Ovary (tissue), 9 donors: ENCODE results near the gene HIVEP3. TPM values are rescaled to one million over a fixed set of nuclear protein-coding genes. Genes with fewer than 3 reads are reported as not detected.

Experiments used
- DNase-seq, 5 donors: peaks; one replicate each; pipeline ENCODE4 v3.0.0-alpha.2; 2019 to 2020
- H3K27ac ChIP-seq, 2 donors: fragments of 200-600 bp; one replicate each; pipeline versions ENCODE4 v1.5.1 to v1.8.0; 2019 to 2022
- H3K27me3 ChIP-seq: fragments of 200-600 bp; one replicate; pipeline ENCODE4 v1.8.0; 2022
- H3K36me3 ChIP-seq: fragments of 200-600 bp; sonication (generic); one replicate; pipeline ENCODE4 v1.5.1; 2019
- H3K4me1 ChIP-seq: one replicate; pipeline ENCODE4 v1.8.1; 2013; ENCODE audit warnings: mild to moderate bottlenecking, moderate library complexity; ENCODE audit not compliant: insufficient read depth
- H3K4me3 ChIP-seq: fragments of 200-600 bp; sonication (generic); one replicate; pipeline ENCODE4 v1.5.1; 2017
- H3K9me3 ChIP-seq, 2 donors: fragments of 200-600 bp in 1 of 2; sonication (generic) in 1 of 2; one replicate each; pipeline versions ENCODE4 v1.5.1 to v1.8.1; 2013 to 2019; ENCODE audit warnings: mild to moderate bottlenecking in 1 of 2, moderate library complexity in 1 of 2
- EP300 ChIP-seq: sonication (generic); formaldehyde crosslinking; IDR thresholded peaks from one replicate; pipeline ENCODE4 v1.6.1; 2017; ENCODE audit warnings: antibody characterized with exemption
- POLR2A ChIP-seq: fragments of 450-650 bp; IDR thresholded peaks from one replicate; pipeline ENCODE4 v1.6.1; 2017; ENCODE audit warnings: antibody characterized with exemption, mild to moderate bottlenecking, moderate library complexity
- WGBS, 3 donors: extraction: QIAGEN DNeasy Blood & Tissue Kit in 1 of 3; methylation state at CpG; one replicate each; pipeline versions ENCODE4 v1.1.5 to v1.1.7; 2013 to 2017; 5-methylcytosine and 5-hydroxymethylcytosine counted together
- intact Hi-C, 4 donors: fragments of 100-400 bp; cut with DNase I; formaldehyde crosslinking; loops; one replicate each; pipeline versions ENCODE4 v1.11.0 to v1.15.1; 2022 to 2023
- polyA plus RNA-seq, 2 donors: library from polyadenylated mRNA; stranded (reverse); fragments of 200-250 nt in 1 of 2; fragments of 350-450 nt in 1 of 2; fragmentation: Illumina TruSeq in 1 of 2; extraction: RNeasy Lipid Tissue Mini Kit (QIAGEN cat#74804) in 1 of 2; gene quantifications; one replicate each; pipeline ENCODE4 v1.2.3, GENCODE V29; 2013 to 2014
- total RNA-seq, 7 donors: library from RNA; depleted of rRNA in 2 of 7; stranded (reverse); fragments of >200 nt in 2 of 7; fragmentation: NEBNext Ultra II Directional in 3 of 7; extraction: Animal tissue kit (Norgen Biotek cat#: 25700) in 3 of 7; gene quantifications; one replicate each; pipeline versions ENCODE4 v1.1.0 to v1.2.4, GENCODE V29; 2016 to 2023
- TF ChIP-seq, protein P1 (sequence below), 3 donors: fragments of 450-650 bp in 2 of 3; fragments of 200-600 bp in 1 of 3; IDR thresholded peaks; one replicate each; pipeline versions ENCODE4 v1.5.1 to v1.8.0; 2016 to 2022; ENCODE audit warnings: antibody characterized with exemption in 3 of 3, mild to moderate bottlenecking in 1 of 3
- donor health status: DM: no; HTN: no; CAD: no; lungs with moderate emphysema.
- donor health status: DM: no; HTN: no; CAD: no.
- donor health status: Bipolar disorder and iron deficiency.
- donor health status: DM: yes; HTN: yes; CAD: no.
- donor health status: DM: no; HTN: no; CAD: no.
- donor health status: DM: yes; HTN: yes; CAD: no.

HIVEP3 gene
- total and polyA plus RNA-seq, 9 donors = 3.0 to 7.5 (median 5.2) TPM

DNA sequence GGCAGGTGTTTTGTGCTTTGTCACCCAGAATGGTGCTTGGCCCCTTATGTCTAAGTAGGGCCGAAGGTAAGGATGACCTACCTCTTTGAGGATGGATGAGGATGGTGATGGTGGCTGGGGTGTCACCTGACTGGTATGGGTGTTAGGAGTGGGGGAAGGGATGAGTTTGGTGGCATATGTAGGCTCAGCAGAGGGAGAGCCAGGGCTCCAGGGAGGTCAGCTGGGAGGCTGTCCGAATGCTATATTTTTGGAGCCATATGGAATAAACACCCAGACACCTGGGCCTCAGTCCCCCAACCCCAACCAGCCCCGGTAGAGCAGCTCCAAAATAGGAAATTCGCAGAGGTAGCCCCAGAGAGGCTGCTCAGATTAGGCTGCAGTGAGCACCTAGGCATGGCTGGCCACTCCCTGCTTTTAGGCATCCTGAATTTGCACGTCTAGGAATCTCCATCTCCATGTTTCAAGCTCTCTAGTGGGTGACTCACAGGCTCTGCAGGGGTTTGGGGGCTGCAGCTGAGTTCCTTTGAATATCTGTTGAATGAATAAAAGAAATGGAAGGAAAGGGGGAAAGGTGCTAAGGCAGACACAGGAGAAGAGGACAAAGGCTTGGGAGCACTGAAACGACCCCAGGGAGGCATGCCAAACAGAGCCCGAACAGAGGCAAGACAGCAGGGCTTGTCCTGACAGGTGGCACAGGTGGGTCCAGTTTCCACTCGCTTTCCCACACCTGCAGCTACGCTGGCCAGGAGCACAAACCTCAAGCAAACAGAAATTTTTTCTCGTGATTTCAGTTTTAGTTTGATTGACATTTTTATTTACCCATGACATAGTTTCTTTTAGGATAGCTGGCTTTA is 299.0 kb downstream of the HIVEP3 start:
- WGBS, 3 donors = 87 to 92% (median 88%) methylated on average over 10 of the region's 10 CpGs
- intact Hi-C loops = no loop called here
- Histone ChIP-seq H3K9me3 (no peaks in the 10 kb centered on the region), H3K27ac (no peak overlapping the region), H3K4me1 (no peaks in the 10 kb centered on the region), H3K4me3 (no peak overlapping the region), H3K36me3 (no peaks in the 10 kb centered on the region), H3K27me3 (no peaks in the 10 kb centered on the region)
- no peak for TF ChIP-seq POLR2A
- no peak for TF ChIP-seq EP300
- TF ChIP-seq, protein P1, sequence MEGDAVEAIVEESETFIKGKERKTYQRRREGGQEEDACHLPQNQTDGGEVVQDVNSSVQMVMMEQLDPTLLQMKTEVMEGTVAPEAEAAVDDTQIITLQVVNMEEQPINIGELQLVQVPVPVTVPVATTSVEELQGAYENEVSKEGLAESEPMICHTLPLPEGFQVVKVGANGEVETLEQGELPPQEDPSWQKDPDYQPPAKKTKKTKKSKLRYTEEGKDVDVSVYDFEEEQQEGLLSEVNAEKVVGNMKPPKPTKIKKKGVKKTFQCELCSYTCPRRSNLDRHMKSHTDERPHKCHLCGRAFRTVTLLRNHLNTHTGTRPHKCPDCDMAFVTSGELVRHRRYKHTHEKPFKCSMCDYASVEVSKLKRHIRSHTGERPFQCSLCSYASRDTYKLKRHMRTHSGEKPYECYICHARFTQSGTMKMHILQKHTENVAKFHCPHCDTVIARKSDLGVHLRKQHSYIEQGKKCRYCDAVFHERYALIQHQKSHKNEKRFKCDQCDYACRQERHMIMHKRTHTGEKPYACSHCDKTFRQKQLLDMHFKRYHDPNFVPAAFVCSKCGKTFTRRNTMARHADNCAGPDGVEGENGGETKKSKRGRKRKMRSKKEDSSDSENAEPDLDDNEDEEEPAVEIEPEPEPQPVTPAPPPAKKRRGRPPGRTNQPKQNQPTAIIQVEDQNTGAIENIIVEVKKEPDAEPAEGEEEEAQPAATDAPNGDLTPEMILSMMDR (IDR thresholded peaks at IDR 0.05) = no peak
- no peak for DNase-seq

DNA sequence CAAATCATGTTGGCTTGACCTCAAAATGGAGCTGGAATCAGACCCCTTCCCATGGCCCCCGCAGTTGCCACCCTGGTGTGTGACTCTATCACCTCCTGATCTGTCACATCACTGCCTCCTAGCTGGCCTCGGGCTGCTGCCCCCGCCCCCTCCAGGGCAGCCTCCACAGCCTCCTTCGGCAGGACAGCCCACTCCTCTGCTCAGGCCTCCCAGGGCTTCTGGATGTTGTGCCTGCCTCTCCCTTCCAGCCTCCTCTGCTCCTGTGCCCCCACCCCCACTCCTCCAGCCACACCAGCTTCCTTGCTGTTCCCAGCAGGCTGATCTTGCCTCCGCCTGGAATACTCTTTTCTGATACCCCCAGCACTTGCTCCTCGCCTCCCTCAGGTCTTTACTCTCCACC is 299.9 kb downstream of the HIVEP3 start:
- TF ChIP-seq EP300 = no peak
- no peak for TF ChIP-seq POLR2A
- TF ChIP-seq, protein P1 (IDR thresholded peaks at IDR 0.05) = no peak

DNA sequence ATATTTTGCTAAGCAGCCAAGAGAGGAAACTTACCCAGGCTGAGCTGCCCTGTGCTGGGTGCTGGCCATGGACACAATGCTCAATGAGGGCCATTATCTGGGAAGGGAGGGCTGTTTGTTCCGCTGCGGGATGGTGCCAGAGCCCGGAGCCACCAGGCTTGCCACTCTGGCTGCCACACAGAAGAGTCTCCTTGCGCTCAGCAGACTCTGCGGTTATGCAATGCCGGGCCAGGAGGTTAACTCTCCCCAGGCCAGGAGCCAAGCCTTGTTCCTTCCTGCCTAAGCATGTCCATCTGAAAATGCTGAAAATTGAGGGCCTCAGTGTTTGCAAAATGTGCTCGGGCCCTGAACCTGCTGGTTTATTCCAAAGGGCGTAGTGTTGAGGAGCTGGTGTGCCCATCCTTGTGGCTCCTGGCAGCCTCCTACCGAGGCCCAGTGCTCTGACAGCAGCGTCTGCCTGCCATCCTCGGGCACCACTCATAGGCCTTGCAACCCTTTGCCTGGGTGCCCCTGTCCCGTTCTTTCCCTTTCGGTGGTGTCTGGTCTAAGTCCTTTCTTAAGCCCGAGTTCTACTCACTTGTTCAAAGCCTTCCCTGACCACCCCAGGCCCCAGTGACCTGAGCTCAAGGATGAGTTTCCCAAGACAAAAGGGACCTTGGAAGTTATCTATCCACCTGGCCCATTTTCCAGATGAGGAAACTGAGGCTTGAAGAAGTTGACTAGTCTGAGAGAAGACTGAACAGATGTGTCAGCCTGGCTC is 300.5 kb downstream of the HIVEP3 start:
- intact Hi-C loops = no loop called here
- no peaks in the 10 kb centered on the region for H3K9me3 ChIP-seq
- TF ChIP-seq POLR2A (no peak), EP300 (no peak)
- TF ChIP-seq, protein P1 (IDR thresholded peaks at IDR 0.05) = no peak
- H3K4me3 ChIP-seq = no peak overlapping the region
- H3K36me3 ChIP-seq = no peaks in the 10 kb centered on the region
- no peak overlapping the region for H3K27ac ChIP-seq
- peak; percentile 69 to 86 (median 75) for DNase-seq
- 62 to 71% (median 66%) methylated on average over 14 of the region's 14 CpGs for WGBS, 3 donors
- H3K27me3 ChIP-seq = no peaks in the 10 kb centered on the region
- no peaks in the 10 kb centered on the region for H3K4me1 ChIP-seq

More for the DNA sequence above, 299.9 kb downstream of the HIVEP3 start:
- H3K36me3 ChIP-seq = no peaks in the 10 kb centered on the region
- H3K27ac ChIP-seq = no peak overlapping the region
- no peaks in the 10 kb centered on the region for H3K9me3 ChIP-seq
- 81 to 89% (median 89%) methylated on average over 6 of the region's 6 CpGs for WGBS, 3 donors
- H3K27me3 ChIP-seq = no peaks in the 10 kb centered on the region
- DNase-seq = no peak
- H3K4me3 ChIP-seq = no peak overlapping the region
- H3K4me1 ChIP-seq = no peaks in the 10 kb centered on the region
- intact Hi-C loops = no loop called here

DNA sequence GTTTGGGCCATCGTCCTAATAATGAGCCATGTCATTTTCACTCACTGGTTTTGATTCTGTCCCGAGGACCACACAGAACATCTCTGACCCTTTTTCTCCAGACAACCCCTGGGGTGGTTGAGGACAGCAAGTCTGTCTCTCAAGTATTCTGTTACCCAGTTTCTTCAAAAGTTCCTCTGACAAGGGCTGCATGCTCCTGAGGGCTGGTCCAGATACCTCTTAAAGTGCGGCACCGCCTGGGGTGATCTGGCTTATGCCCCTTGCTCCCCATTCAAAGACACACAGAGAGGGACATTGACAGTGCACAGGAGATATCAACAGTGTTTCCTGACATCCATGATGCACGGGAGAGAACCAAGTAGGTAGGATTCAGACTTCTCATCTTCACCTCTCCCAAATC is 301.4 kb downstream of the HIVEP3 start:
- WGBS, 3 donors = 83 to 96% (median 94%) methylated on average over 5 of the region's 5 CpGs
- intact Hi-C loops = no loop called here
- DNase-seq = no peak
- no peaks in the 10 kb centered on the region for H3K36me3 ChIP-seq
- TF ChIP-seq EP300 = no peak
- TF ChIP-seq, protein P1 (IDR thresholded peaks at IDR 0.05) = no peak
- H3K27me3 ChIP-seq = no peaks in the 10 kb centered on the region
- H3K4me3 ChIP-seq = no peak overlapping the region
- H3K9me3 ChIP-seq = no peaks in the 10 kb centered on the region
- H3K27ac ChIP-seq = no peak overlapping the region
- no peaks in the 10 kb centered on the region for H3K4me1 ChIP-seq
